Measurements from ENCODE around the gene CCM2. TPM values are rescaled to one million over a fixed set of nuclear protein-coding genes. Genes with fewer than 3 reads are reported as not detected.
"Not testable (repeated sequence)": the region's sequence is repeated elsewhere in the genome, so short reads cannot be mapped to it uniquely, and the experiment has no call there.

The CCM2 gene
- total RNA-seq, 1 donor from 2014 or later, result 63.1 TPM

DNA sequence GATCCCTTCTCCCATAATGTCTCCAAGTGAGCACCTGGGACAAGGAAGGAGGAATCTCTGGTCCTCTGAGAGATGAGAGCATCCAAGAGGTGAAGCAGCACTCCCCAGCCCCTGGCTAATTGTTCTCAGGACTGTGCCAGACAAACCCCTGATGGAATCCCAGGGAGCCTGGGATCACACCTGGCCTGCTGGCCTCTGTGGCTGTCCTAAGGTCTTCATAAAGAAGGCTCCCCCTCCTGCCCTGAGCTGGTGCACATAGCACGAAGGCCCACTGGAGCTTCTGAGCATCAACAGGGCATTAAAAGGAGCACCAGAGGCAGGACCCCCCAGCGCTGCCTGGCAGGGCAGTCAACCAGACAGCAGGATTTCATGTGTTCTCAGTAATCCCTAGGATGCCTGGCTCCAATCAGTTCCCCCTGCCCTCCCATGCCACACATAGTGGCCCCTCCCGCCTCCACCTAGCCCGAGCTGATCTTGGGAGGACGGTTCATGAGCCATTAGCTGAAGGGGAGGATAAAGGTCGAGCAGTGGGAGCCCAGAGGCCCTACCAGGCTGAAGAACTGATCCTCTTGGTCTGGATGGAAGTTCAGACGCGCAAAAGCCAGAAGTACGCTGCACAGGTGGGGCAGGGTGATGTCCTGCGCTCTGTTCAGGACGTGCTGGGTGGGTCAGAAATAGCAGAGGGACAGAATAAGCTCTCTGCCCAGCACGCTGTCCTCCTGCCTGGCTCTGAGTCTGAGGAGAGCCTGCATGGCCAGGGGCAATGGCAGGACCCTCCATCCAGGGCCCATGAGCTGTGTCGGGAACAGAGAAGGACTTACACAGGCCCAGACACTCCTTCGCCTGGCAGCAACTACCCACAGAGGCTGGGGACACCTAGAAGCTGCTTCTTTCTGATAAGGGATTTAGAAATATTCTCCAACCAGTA is 103.0 kb downstream of the CCM2 start:
- H3K9me3 Mint-ChIP-seq, result no peaks in the 10 kb centered on the region
- H3K27me3 Mint-ChIP-seq, result no peaks in the 10 kb centered on the region
- peaks cover 61% of the 10 kb centered on the region for H3K36me3 Mint-ChIP-seq (ENCODE audit: low read depth)
- no peak overlapping the region for H3K4me3 Mint-ChIP-seq
- DNase-seq, result no peak
- peaks cover 9% of the 10 kb centered on the region for H3K4me1 Mint-ChIP-seq
- no peak overlapping the region for H3K27ac Mint-ChIP-seq
- intact Hi-C loops (cut with micrococcal nuclease), result loop anchor here (5.0 kb wide), 1 partner anchor 41 kb away; no protein-coding TSS in a partner anchor

DNA sequence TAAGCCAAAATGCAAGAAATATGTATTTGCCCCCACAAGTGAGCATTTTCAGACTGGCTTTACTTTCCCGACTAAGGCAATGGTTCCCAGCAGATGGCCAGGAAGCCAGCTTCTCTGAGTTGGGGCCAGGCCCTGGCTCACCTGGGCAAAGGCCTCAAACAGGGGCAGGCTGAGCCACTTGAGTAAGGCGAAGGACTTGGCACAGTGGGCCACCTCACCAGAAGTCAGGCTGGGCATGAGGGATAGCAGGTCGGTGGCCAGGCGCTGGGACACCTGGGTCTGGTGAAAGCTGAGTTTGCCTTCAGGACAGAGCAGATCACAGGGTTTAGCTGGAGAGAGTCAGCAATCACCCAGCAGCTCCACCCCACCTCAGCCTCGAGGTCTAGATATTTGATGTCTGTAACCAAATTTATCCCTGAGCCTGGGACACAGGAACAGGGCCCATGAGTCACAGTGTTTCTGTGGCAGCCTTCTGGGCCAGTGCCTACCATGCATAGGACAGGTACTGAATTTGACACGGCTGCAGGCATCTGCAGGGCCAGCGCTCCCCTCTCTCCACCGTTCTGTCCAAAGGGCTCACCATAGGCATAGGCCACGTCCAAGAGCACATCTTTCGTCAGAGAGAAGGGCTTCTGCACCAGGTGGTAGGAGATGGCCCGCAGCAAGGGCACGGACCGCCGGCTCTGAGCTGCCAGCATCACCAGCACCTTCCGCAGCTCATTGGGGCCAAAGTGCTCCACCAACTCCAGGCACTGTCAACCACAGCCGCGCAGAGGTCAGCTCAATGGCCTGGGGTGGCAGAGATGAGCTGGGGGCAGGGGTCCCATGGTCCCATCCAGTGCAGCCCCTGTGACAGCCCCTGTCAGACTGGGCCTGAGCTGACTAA is 104.2 kb downstream of the CCM2 start:
- Mint-ChIP-seq H3K36me3 (ENCODE audit: low read depth) (peaks cover 70% of the 10 kb centered on the region), H3K27ac (no peak overlapping the region), H3K4me3 (no peak overlapping the region), H3K27me3 (no peaks in the 10 kb centered on the region), H3K9me3 (no peaks in the 10 kb centered on the region), H3K4me1 (peaks cover 18% of the 10 kb centered on the region)
- DNase-seq, result no peak
- intact Hi-C loops (cut with micrococcal nuclease), result loop anchor here (5.0 kb wide), 1 partner anchor 42 kb away; no protein-coding TSS in a partner anchor

DNA sequence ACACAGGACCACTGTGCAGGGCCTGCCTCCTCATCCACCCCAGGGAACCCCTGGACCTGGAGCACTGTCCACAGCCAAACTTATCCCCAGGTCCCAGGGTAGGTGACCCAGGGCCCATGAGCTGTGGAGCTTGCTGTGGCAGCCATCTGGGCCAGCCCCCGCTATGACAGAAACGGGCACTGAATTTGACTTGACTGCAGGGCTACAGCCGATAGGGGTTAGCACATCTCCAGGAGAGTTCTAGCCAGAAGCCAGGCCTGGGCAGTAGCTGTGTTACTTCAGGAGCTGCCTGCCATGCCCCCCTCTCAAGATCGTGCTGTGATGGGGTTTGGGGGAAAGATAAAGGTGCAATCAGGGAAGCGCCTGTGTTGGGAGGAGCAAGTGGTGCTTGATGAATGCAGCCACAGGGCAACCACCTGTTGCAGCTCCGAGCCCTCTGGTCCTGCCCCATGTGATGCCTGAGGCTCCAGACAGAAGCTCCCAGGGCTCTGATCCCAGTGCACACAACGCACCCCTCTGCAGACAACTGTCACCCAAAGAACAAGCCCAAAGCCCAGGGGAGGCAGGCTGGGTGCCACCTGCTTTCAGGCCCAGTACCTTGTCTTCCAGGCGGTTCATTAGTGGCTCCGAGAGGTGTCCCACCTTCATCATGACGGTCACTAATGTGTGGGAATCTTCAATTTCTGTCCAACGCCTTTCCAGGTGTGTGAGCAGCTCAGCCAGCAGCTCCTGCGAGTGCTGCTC is 105.0 kb downstream of the CCM2 start:
- no peak for DNase-seq
- intact Hi-C loops (cut with micrococcal nuclease), result loop anchor here (5.0 kb wide), 1 partner anchor 43 kb away; no protein-coding TSS in a partner anchor
- H3K27ac Mint-ChIP-seq, result no peak overlapping the region
- H3K27me3 Mint-ChIP-seq, result no peaks in the 10 kb centered on the region
- peaks cover 20% of the 10 kb centered on the region for H3K4me1 Mint-ChIP-seq
- peaks cover 68% of the 10 kb centered on the region for H3K36me3 Mint-ChIP-seq (ENCODE audit: low read depth)
- no peaks in the 10 kb centered on the region for H3K9me3 Mint-ChIP-seq
- no peak overlapping the region for H3K4me3 Mint-ChIP-seq

DNA sequence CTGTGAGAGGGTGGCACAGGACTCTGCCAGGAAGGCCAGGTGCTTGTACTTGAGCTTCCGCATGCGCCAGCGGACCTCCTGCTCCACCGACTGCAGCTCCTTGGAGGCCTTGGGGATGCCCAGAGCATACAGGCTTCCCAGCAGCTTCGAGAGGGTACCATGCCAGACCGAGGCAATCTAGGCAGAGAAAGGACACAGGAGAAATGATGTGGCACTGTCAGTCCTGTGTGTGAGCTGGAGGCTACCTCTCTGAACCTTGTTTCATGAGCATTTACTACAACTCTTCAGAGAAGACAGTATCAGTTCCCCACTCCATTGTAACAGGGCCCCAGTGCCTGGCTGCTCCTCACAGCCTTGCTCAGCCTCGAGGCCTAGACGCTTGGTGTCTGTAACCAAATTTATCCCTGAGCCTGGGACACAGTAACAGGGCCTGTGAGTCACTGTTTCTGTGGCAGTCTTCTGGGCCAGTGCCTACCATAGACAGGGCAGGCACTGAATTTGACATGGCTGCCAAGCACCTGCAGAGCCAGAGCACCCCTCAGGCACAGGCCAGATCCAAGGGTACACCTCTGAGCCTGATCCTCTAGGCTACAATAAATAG is 105.7 kb downstream of the CCM2 start:
- intact Hi-C loops (cut with micrococcal nuclease), result no loop called here
- no peak for DNase-seq
- H3K9me3 Mint-ChIP-seq, result no peaks in the 10 kb centered on the region
- H3K27ac Mint-ChIP-seq, result no peak overlapping the region
- H3K4me1 Mint-ChIP-seq, result peaks cover 24% of the 10 kb centered on the region
- no peak overlapping the region for H3K4me3 Mint-ChIP-seq
- H3K36me3 Mint-ChIP-seq (ENCODE audit: low read depth), result peaks cover 69% of the 10 kb centered on the region
- H3K27me3 Mint-ChIP-seq, result no peaks in the 10 kb centered on the region

DNA sequence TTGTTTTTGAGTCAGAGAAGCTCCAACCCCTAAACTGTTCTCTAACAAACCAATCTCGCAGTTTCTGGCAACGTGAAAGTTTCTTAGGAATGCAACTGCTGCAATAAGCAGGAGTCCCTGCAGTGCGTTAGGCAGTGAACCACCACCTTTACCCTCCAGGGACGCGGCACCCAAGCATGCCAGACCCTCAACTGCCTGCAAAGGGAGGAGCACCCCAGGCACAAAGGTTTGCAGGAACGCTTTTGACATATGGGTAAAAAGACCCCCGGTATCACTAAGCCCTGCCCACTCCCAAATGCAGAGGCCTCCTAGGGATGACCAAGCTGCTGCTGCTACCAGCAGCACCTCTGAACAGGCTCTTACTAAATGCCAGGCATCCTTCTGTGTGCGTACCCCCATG is 106.8 kb downstream of the CCM2 start:
- peaks cover 73% of the 10 kb centered on the region for H3K36me3 Mint-ChIP-seq (ENCODE audit: low read depth)
- no peaks in the 10 kb centered on the region for H3K9me3 Mint-ChIP-seq
- peak overlapping the region; percentile 72 for H3K4me3 Mint-ChIP-seq
- peaks cover 28% of the 10 kb centered on the region for H3K4me1 Mint-ChIP-seq
- intact Hi-C loops (cut with micrococcal nuclease), result no loop called here
- DNase-seq, result no peak
- peaks cover 2% of the 10 kb centered on the region for H3K27me3 Mint-ChIP-seq
- H3K27ac Mint-ChIP-seq, result no peak overlapping the region

DNA sequence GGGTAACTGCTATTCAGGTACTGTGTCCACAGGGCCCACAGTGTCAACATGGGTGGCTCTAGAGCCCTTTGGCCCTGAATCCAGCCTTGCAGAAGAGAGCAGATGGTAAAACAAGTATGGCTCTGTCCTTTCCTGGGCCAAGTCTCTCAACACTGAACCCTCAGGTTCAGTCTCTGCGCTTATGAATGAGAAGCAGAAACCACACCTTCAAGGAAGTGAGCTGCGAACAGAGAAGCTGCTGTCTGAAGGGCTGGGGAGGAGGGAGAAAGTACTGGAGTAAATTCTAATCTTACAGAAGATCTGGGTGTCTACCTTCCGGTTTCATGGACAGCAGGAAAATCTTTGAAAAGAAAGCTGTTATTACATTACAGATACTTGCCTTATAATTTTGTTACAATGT is 107.4 kb downstream of the CCM2 start:
- Mint-ChIP-seq H3K4me3 (peak overlapping the region; percentile 72), H3K27me3 (peaks cover 2% of the 10 kb centered on the region), H3K4me1 (peaks cover 29% of the 10 kb centered on the region), H3K27ac (peak overlapping the region; percentile 21), H3K36me3 (ENCODE audit: low read depth) (peaks cover 70% of the 10 kb centered on the region), H3K9me3 (no peaks in the 10 kb centered on the region)
- intact Hi-C loops (cut with micrococcal nuclease), result no loop called here
- no peak for DNase-seq

DNA sequence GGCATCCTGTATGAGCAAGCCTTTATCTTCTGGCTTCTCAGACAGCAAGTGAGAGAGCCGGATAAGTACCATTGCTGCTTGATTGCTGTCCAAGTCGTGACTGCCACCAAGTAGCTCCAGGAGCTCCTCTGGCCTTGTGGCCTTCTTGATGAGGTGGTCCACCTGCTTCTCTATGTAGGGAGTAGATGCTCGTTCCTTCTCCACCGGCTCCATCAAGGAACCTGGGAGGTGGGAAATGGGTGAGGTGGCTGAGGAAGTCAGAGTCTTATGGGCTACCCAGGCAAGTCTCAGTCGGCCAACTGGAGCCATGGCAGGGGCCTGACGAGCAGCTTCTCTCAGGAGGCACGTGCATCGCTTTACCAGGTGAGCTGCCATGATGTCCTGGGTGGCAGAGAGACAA is 108.9 kb downstream of the CCM2 start:
- Mint-ChIP-seq H3K27me3 (peaks cover 8% of the 10 kb centered on the region), H3K4me1 (peaks cover 33% of the 10 kb centered on the region), H3K4me3 (peak overlapping the region; percentile 71)

DNA sequence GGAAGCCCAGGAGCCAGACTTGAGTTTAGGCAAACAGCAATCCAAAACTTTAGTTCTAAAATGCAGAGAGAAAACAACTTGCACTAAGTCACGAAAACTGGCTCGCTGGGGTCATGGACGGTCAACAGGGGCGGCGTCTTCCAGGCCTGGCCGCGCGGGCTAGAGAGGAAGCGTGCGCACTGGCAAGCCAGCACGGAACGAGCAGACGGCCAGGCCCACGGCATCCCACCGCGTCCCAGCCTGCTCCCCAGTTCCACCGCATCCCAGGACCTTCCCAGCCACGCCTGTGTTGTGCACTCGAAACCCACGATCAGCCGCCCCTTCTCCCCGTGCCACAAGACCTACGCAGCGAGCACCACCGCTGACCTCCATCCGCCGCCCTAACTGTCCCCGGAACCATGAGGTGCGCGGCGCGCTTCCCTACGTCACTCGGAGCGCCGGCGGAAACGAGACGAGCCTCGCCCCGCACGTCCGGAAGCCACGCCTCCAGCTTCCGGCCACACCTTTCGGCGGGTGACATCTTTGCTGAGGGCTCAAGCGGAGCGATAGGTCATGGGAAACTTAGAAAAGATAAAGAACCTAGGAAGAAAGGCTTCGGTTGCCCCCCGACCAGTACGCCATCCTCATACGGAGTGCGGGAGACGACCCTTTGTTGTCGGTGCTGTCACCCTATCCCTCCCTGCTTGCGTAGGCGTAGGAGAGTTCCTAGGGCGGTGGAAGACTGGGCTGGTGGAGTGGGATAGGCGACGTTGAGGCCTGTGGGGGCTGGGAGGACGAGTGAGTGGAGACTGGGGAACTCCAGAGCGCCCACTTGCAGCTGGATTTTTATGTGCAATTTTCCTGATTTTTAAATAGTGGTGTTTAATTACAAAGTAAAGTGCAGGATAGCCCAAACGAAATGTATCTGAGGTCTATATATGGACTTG is 111.6 kb downstream of the CCM2 start, which contains the start of gene TBRG4:
TBRG4 (minus strand) TSS at position 400 of the 926 bp plus-strand sequence. CDS start 2,460 bp downstream, outside the sequence.
- intact Hi-C loops (cut with micrococcal nuclease), result loop anchor here (1.0 to 2.0 kb wide), 10 partner anchors 25 to 529 kb away; partner anchors contain the start of genes OGDH, PPIA, PURB and TMED4
- Mint-ChIP-seq H3K4me3 (peak within 1 kb of the TSS; percentile 98), H3K27me3 (peaks cover 21% of the 10 kb centered on the region), H3K27ac (peak within 1 kb of the TSS; percentile 99), H3K36me3 (ENCODE audit: low read depth) (peaks cover 37% of the 10 kb centered on the region), H3K9me3 (no peaks in the 10 kb centered on the region), H3K4me1 (peaks cover 35% of the 10 kb centered on the region)
- DNase-seq, result peak; percentile 99

More for the DNA sequence above, 108.9 kb downstream of the CCM2 start:
- peak overlapping the region; percentile 62 for H3K27ac Mint-ChIP-seq
- DNase-seq, result no peak
- peaks cover 59% of the 10 kb centered on the region for H3K36me3 Mint-ChIP-seq (ENCODE audit: low read depth)
- intact Hi-C loops (cut with micrococcal nuclease), result no loop called here
- H3K9me3 Mint-ChIP-seq, result no peaks in the 10 kb centered on the region

DNA sequence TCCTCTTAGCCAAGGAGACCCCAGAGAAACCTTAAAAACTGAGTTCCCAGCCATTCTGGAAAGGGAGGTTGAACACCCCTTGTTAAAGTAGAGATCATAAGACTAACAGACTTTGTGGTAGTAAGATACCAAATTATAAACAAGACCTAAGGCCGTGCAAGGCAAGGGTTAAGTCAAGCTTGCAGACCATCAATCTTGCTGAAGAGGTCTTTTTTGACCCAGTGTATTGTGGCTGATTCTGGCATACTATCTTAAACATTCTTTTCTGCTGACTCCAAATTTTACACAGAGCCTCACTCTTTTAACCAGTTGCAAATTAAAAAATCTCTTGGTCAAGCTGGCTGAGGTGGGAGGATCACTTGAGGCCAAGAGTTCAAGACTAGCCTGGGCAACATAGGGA is 112.6 kb downstream of the CCM2 start:
- Mint-ChIP-seq H3K27me3 (peaks cover 21% of the 10 kb centered on the region), H3K4me1 (peaks cover 30% of the 10 kb centered on the region), H3K4me3 (peak overlapping the region; percentile 98), H3K9me3 (no peaks in the 10 kb centered on the region), H3K36me3 (ENCODE audit: low read depth) (peaks cover 30% of the 10 kb centered on the region), H3K27ac (peak overlapping the region; percentile 78)
- intact Hi-C loops (cut with micrococcal nuclease), result loop anchor here (2.0 kb wide), 1 partner anchor 24 kb away; no protein-coding TSS in a partner anchor
- DNase-seq, result no peak

DNA sequence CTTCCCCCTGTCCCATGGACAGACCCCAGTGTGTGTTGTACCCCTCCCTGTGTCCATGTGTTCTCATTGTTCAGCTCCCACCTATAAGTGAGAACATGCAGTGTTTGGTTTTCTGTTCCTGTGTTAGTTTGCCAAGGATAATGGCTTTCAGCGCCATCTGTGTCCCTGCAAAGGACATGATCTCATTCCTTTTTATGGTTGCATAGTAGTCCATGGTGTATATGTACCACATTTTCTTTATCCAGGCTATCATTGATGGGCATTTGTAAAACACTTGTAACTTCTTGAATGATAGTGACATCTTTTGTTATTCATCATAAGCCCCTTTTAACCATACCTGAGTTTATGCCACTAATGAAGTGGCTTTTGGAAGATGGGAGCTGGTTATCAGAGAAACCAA is 114.3 kb downstream of the CCM2 start:
- DNase-seq; intact Hi-C loops (cut with micrococcal nuclease); H3K4me3 Mint-ChIP-seq; H3K9me3 Mint-ChIP-seq; H3K27ac Mint-ChIP-seq: not testable (repeated sequence)
- Mint-ChIP-seq H3K4me1 (peaks cover 22% of the 10 kb centered on the region), H3K27me3 (peaks cover 21% of the 10 kb centered on the region), H3K36me3 (ENCODE audit: low read depth) (peaks cover 17% of the 10 kb centered on the region)

DNA sequence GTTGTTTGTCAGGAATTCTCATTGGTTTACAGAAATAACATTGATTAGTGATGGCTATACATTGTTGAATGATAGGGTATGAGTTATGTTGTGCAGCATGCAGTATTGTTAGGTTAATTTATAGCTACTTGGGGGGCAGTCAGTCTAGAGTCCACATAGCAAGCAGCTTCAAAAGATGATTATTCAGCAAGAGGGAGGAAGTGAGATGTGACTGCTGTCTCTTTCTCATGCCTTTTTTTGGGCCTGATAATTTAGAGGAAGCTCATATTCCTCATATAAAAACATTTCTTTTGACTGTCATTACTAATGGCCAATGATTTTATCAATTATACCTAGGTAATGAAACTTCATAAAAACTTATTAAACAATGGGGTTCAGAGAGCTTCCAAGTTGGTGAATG is 114.9 kb downstream of the CCM2 start:
- peaks cover 20% of the 10 kb centered on the region for H3K4me1 Mint-ChIP-seq
- no peak overlapping the region for H3K4me3 Mint-ChIP-seq
- no peaks in the 10 kb centered on the region for H3K9me3 Mint-ChIP-seq
- H3K27ac Mint-ChIP-seq, result no peak overlapping the region
- intact Hi-C loops (cut with micrococcal nuclease), result no loop called here
- peaks cover 21% of the 10 kb centered on the region for H3K27me3 Mint-ChIP-seq
- no peak for DNase-seq
- peaks cover 16% of the 10 kb centered on the region for H3K36me3 Mint-ChIP-seq (ENCODE audit: low read depth)

DNA sequence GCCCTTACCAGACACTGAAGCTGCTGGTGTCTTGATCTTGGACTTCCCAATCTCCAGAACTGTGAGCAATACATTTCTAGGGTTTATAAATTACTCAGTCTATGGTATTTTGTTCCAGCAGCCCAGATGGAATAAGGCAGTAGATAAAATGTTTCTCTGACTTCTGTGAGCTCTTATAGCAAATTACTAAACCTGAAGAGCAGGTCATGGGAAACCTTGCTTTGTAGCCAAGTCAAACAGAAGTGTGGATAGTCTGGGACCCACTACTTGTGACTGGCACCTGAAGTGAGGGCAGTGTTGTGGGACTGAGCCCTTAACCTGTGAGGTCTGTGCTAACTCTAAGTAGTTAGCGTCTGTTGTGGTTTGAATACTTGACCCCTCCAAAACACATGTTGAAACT is 116.0 kb downstream of the CCM2 start:
- H3K27me3 Mint-ChIP-seq, result peaks cover 21% of the 10 kb centered on the region
- peaks cover 16% of the 10 kb centered on the region for H3K4me1 Mint-ChIP-seq
- no peak for DNase-seq
- peaks cover 6% of the 10 kb centered on the region for H3K36me3 Mint-ChIP-seq (ENCODE audit: low read depth)
- H3K9me3 Mint-ChIP-seq, result no peaks in the 10 kb centered on the region
- intact Hi-C loops (cut with micrococcal nuclease), result no loop called here
- no peak overlapping the region for H3K27ac Mint-ChIP-seq
- H3K4me3 Mint-ChIP-seq, result no peak overlapping the region
